Spleen (tissue), 11 donors: ENCODE results near the gene CD180. TPM values are rescaled to one million over a fixed set of nuclear protein-coding genes. Genes with fewer than 3 reads are reported as not detected.

Experiments used
- DNase-seq: peaks from one replicate; pipeline ENCODE4 v3.0.0-alpha.2; 2020
- H3K27ac ChIP-seq, 8 donors: fragments of 200-600 bp; sonication (generic) in 7 of 8; 1 replicate in 4 of 8; 2 replicates in 4 of 8; pipeline versions ENCODE4 v1.5.0 to v1.8.0; 2016 to 2021; ENCODE audit warnings: inconsistent platforms in 4 of 8, mild to moderate bottlenecking in 4 of 8, moderate library complexity in 1 of 8
- H3K27me3 ChIP-seq, 7 donors: fragments of 200-600 bp; sonication (generic) in 6 of 7; replicated peaks in 1 of 7; 1 replicate in 4 of 7; 2 replicates in 3 of 7; pipeline versions ENCODE4 v1.5.0 to v1.8.0; 2016 to 2021; ENCODE audit warnings: inconsistent platforms in 3 of 7, mild to moderate bottlenecking in 1 of 7
- H3K36me3 ChIP-seq, 6 donors: fragments of 200-600 bp; sonication (generic) in 5 of 6; 1 replicate in 4 of 6; 2 replicates in 2 of 6; pipeline versions ENCODE4 v1.5.0 to v1.8.0; 2016 to 2021; ENCODE audit warnings: inconsistent platforms in 2 of 6
- H3K4me1 ChIP-seq, 6 donors: fragments of 200-600 bp; sonication (generic) in 5 of 6; 1 replicate in 3 of 6; 2 replicates in 3 of 6; pipeline versions ENCODE4 v1.5.0 to v1.8.0; 2016 to 2021; ENCODE audit warnings: inconsistent platforms in 3 of 6
- H3K4me3 ChIP-seq, 8 donors: fragments of 200-600 bp; sonication (generic) in 7 of 8; 1 replicate in 4 of 8; 2 replicates in 4 of 8; pipeline versions ENCODE4 v1.5.0 to v1.8.0; 2016 to 2021; ENCODE audit warnings: inconsistent platforms in 4 of 8, mild to moderate bottlenecking in 4 of 8, moderate library complexity in 2 of 8
- H3K9me3 ChIP-seq, 8 donors: fragments of 200-600 bp; sonication (generic) in 7 of 8; 1 replicate in 4 of 8; 2 replicates in 4 of 8; pipeline versions ENCODE4 v1.5.0 to v1.8.0; 2016 to 2021; ENCODE audit warnings: inconsistent platforms in 4 of 8
- CTCF ChIP-seq, 11 experiments: fragments of 200-600 bp in 7 of 11; fragments of 450-650 bp in 4 of 11; sonication (generic) in 4 of 11; IDR thresholded peaks in 8 of 11; conservative IDR thresholded peaks in 3 of 11; 1 replicate in 7 of 11; 2 replicates in 4 of 11; pipeline versions ENCODE4 v1.4.0 to v1.8.0; 2016 to 2021; ENCODE audit warnings: antibody characterized with exemption in 11 of 11, inconsistent platforms in 4 of 11, mild to moderate bottlenecking in 1 of 11
- POLR2A ChIP-seq, 3 donors: fragments of 450-650 bp; IDR thresholded peaks; one replicate each; pipeline ENCODE4 v1.5.1; 2017; ENCODE audit warnings: antibody characterized with exemption in 3 of 3, mild to moderate bottlenecking in 1 of 3
- POLR2AphosphoS5 ChIP-seq, 3 donors: sonication (generic); formaldehyde crosslinking; IDR thresholded peaks; one replicate each; pipeline ENCODE4 v1.5.1; 2017; ENCODE audit warnings: antibody characterized with exemption in 3 of 3
- WGBS, 5 donors: extraction: QIAGEN DNeasy Blood & Tissue Kit in 3 of 5; methylation state at CpG; one replicate each; pipeline versions ENCODE4 v1.1.5 to v1.1.7; 2013 to 2018; 5-methylcytosine and 5-hydroxymethylcytosine counted together
- intact Hi-C: fragments of 100-400 bp; cut with DNase I; formaldehyde crosslinking; loops from one replicate; pipeline ENCODE4 v1.15.0; 2023; ENCODE audit warnings: low total_unique reads
- polyA plus RNA-seq, 3 donors: library from polyadenylated mRNA; stranded (reverse); fragments of 200-250 nt; gene quantifications; one replicate each; pipeline ENCODE4 v1.2.1, GENCODE V29; 2013
- total RNA-seq, 7 donors: library from RNA; depleted of rRNA in 3 of 7; stranded (reverse); fragments of >200 nt in 3 of 7; fragmentation: NEBNext Ultra II Directional in 4 of 7; extraction: Animal tissue kit (Norgen Biotek cat#: 25700) in 4 of 7; gene quantifications; one replicate each; pipeline versions ENCODE4 v1.1.0 to v1.2.1, GENCODE V29; 2016 to 2021
- donor health status: healthy with polysubstance abuse.
- donor health status: DM: no; HTN: no; CAD: no; lungs with moderate emphysema.
- donor health status: DM: no; HTN: no; CAD: no.
- donor health status: Bipolar disorder and iron deficiency.
- donor health status: healthy.
- donor health status: DM: no; HTN: no; CAD: no.
- donor health status: DM: yes; HTN: yes; CAD: no.

CD180 gene
- total and polyA plus RNA-seq, 10 donors: 11.6 to 39.2 (median 25.0) TPM

GRCh38 chr5:67146574-67146973, 50.0 kb downstream of the CD180 start:
- intact Hi-C loops: no loop called here
- Histone ChIP-seq H3K9me3 (no peaks in the 10 kb centered on the region), H3K36me3 (peaks cover 0 to 82% (median 55%) of the 10 kb centered on the region in 6 donors), H3K27me3 (no peaks in the 10 kb centered on the region), H3K4me3 (no peak overlapping the region), H3K4me1 (no peaks in the 10 kb centered on the region), H3K27ac (no peak overlapping the region)
- 71 to 93% (median 81%) methylated on average over 1 of the region's 1 CpG for WGBS, 5 donors
- TF ChIP-seq POLR2AphosphoS5 (IDR thresholded peaks at IDR 0.05) (no peak), POLR2A (IDR thresholded peaks at IDR 0.05) (no peak), CTCF (IDR thresholded peaks at IDR 0.05 in 8 of 11, conservative IDR thresholded peaks at IDR 0.05 in 3 of 11) (no peak)
- DNase-seq: no peak

GRCh38 chr5:67144183-67144639, 52.4 kb downstream of the CD180 start:
- no peak for DNase-seq
- H3K27me3 ChIP-seq: no peaks in the 10 kb centered on the region
- no peak overlapping the region for H3K4me3 ChIP-seq
- 88 to 99% (median 95%) methylated on average over 2 of the region's 2 CpGs for WGBS, 5 donors
- peaks cover 0 to 82% (median 44%) of the 10 kb centered on the region in 6 donors for H3K36me3 ChIP-seq
- H3K4me1 ChIP-seq: no peaks in the 10 kb centered on the region
- TF ChIP-seq POLR2A (IDR thresholded peaks at IDR 0.05) (no peak), POLR2AphosphoS5 (IDR thresholded peaks at IDR 0.05) (no peak), CTCF (IDR thresholded peaks at IDR 0.05 in 8 of 11, conservative IDR thresholded peaks at IDR 0.05 in 3 of 11) (no peak)
- intact Hi-C loops: no loop called here
- H3K9me3 ChIP-seq: no peaks in the 10 kb centered on the region
- no peak overlapping the region for H3K27ac ChIP-seq

DNA sequence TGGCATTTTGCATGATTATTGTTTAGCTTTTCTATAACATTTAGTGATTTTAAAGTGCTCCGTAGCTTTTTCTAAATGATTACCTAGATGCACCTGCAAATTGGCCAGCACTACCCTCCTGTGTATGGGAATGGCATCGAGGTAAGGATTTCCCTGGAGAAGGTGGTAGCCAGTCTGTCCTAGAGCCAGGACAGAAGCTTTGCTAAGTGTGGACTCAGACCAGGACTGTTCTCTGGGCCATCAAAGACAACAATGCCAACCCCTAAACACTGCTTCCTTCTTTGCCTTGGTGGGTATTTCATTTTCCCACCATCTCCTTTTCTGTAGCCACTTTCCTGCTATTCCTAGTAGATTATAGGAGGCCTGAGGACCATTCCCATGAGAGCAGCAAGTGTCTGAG, 53.0 kb downstream of the CD180 start:
- WGBS, 5 donors: 87 to 96% (median 93%) methylated on average over 2 of the region's 2 CpGs
- intact Hi-C loops: no loop called here
- no peak for TF ChIP-seq POLR2AphosphoS5 (IDR thresholded peaks at IDR 0.05)
- TF ChIP-seq CTCF (IDR thresholded peaks at IDR 0.05 in 8 of 11, conservative IDR thresholded peaks at IDR 0.05 in 3 of 11): no peak
- TF ChIP-seq POLR2A (IDR thresholded peaks at IDR 0.05): no peak
- no peak overlapping the region for H3K27ac ChIP-seq
- H3K36me3 ChIP-seq: peaks cover 0 to 85% (median 43%) of the 10 kb centered on the region in 6 donors
- no peaks in the 10 kb centered on the region for H3K4me1 ChIP-seq
- no peaks in the 10 kb centered on the region for H3K27me3 ChIP-seq
- H3K9me3 ChIP-seq: no peaks in the 10 kb centered on the region
- DNase-seq: no peak
- H3K4me3 ChIP-seq: no peak overlapping the region

- peaks cover 0 to 92% (median 43%) of the 10 kb centered on the region in 6 donors for H3K36me3 ChIP-seq
- no peak for TF ChIP-seq CTCF (IDR thresholded peaks at IDR 0.05 in 8 of 11, conservative IDR thresholded peaks at IDR 0.05 in 3 of 11)
- no peak for TF ChIP-seq POLR2AphosphoS5 (IDR thresholded peaks at IDR 0.05)
- no peak for TF ChIP-seq POLR2A (IDR thresholded peaks at IDR 0.05)
- no peaks in the 10 kb centered on the region for H3K9me3 ChIP-seq
- H3K4me1 ChIP-seq: no peaks in the 10 kb centered on the region
- no peaks in the 10 kb centered on the region for H3K27me3 ChIP-seq
- intact Hi-C loops: no loop called here
- no peak overlapping the region for H3K27ac ChIP-seq
- WGBS, 5 donors: 90 to 93% (median 92%) methylated on average over 8 of the region's 8 CpGs
- no peak overlapping the region for H3K4me3 ChIP-seq
- no peak for DNase-seq
Observed at GRCh38 chr5:67142816-67143215, 53.8 kb downstream of the CD180 start.
